Measurements from ENCODE around the gene CIB4. TPM values are rescaled to one million over a fixed set of nuclear protein-coding genes. Genes with fewer than 3 reads are reported as not detected.

Gene CIB4
- total and polyA plus RNA-seq, 2 donors (not counting 1 experiment from before 2014, with no cell fraction given), result not detected

DNA sequence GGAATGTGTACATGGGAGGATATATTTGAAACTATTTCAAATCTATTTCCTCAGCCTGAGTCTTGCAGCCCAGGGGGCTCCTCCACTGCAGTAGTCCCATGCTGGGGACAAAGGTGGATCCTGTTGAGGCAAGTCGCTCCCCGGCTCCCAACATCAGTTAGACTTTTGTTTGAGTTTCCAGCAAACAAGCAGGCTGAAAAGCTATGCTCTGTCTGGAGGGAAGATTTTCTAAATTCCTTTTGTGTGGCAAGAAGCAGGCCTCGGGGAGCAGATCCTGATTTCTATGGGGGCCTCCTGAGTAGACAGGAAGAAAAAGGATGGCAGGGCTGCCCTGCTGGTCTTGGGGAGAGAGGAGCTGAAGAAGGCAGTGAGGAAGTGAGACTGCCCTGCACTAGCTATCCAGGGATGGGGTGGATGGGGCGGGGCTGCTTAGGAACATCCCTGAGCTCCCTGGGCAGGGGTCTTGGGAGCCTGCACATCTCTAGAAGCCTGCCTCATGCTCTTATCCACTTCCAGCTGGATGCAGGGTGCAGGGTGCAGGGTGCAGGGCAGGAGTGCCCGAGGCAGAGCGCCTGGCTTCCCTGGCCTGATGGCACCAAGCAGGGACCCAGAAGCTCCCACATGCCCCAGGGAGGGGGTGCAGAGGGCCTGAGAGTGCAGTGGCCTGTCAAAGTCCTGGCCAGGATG, 6.0 kb upstream of the CIB4 start:
- Histone ChIP-seq H3K4me1 (ENCODE audit: control insufficient read depth in 2 of 2, insufficient read depth in 2 of 2, low read length in 2 of 2) (no peaks in the 10 kb centered on the region), H3K27ac (ENCODE audit: low read length in 2 of 2) (no peak overlapping the region), H3K4me2 (replicated peaks; ENCODE audit: low read depth, low read length, poor library complexity, severe bottlenecking) (no peak overlapping the region), H3K4me3 (ENCODE audit: control extremely low read depth in 1 of 5, extremely low read depth in 1 of 5, insufficient read depth in 1 of 5, low read depth in 2 of 5, low read length in 4 of 5) (no peak overlapping the region), H3K79me2 (ENCODE audit: control insufficient read depth, insufficient read depth, low read length) (no peaks in the 10 kb centered on the region), H3K27me3 (replicated peaks in 1 of 4; ENCODE audit: control extremely low read depth in 1 of 4, control insufficient read depth in 3 of 4, insufficient read depth in 4 of 4, low read length in 3 of 4) (peaks cover 0 to 3% (median 0%) of the 10 kb centered on the region in 4 experiments), H3K36me3 (replicated peaks in 1 of 2; ENCODE audit: control extremely low read depth in 1 of 2, control insufficient read depth in 1 of 2, extremely low read depth in 1 of 2, insufficient read depth in 2 of 2, low read length in 1 of 2) (no peaks in the 10 kb centered on the region), H3K9me3 (ENCODE audit: control extremely low read depth in 1 of 3, control insufficient read depth in 2 of 3, insufficient read depth in 1 of 3, low read length in 2 of 3) (no peaks in the 10 kb centered on the region), H4K20me1 (ENCODE audit: control insufficient read depth, insufficient read depth, low read length, poor library complexity, severe bottlenecking) (no peaks in the 10 kb centered on the region), H3K9ac (ENCODE audit: low read length) (no peak overlapping the region), H2AFZ (ENCODE audit: insufficient read depth, low read depth, low read length, poor library complexity, severe bottlenecking) (no peak overlapping the region)
- no peak overlapping the region for H3K4me3 Mint-ChIP-seq
- no peak for TF ChIP-seq EZH2 (IDR thresholded peaks at IDR 0.05; ENCODE audit: borderline replicate concordance, insufficient read depth, low read depth, low read length, poor library complexity, severe bottlenecking)
- TF ChIP-seq, protein P1, sequence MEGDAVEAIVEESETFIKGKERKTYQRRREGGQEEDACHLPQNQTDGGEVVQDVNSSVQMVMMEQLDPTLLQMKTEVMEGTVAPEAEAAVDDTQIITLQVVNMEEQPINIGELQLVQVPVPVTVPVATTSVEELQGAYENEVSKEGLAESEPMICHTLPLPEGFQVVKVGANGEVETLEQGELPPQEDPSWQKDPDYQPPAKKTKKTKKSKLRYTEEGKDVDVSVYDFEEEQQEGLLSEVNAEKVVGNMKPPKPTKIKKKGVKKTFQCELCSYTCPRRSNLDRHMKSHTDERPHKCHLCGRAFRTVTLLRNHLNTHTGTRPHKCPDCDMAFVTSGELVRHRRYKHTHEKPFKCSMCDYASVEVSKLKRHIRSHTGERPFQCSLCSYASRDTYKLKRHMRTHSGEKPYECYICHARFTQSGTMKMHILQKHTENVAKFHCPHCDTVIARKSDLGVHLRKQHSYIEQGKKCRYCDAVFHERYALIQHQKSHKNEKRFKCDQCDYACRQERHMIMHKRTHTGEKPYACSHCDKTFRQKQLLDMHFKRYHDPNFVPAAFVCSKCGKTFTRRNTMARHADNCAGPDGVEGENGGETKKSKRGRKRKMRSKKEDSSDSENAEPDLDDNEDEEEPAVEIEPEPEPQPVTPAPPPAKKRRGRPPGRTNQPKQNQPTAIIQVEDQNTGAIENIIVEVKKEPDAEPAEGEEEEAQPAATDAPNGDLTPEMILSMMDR (IDR thresholded peaks at IDR 0.05), result no peak
- WGBS (ENCODE audit: insufficient coverage), result 92% methylated on average over 6 of the region's 6 CpGs
- no peaks in the 10 kb centered on the region for H3K4me1 Mint-ChIP-seq
- ChIA-PET CTCF (no interaction called here), POLR2A (no interaction called here)
- ATAC-seq (ENCODE audit: low read depth), result no peak
- H3K27ac Mint-ChIP-seq, result no peak overlapping the region
- H3K27me3 Mint-ChIP-seq, result peaks cover 41% of the 10 kb centered on the region
- intact Hi-C loops (cut with micrococcal nuclease), result no loop called here
- no peaks in the 10 kb centered on the region for H3K9me3 Mint-ChIP-seq (ENCODE audit: insufficient read depth)
- DNase-seq, result no peak

DNA sequence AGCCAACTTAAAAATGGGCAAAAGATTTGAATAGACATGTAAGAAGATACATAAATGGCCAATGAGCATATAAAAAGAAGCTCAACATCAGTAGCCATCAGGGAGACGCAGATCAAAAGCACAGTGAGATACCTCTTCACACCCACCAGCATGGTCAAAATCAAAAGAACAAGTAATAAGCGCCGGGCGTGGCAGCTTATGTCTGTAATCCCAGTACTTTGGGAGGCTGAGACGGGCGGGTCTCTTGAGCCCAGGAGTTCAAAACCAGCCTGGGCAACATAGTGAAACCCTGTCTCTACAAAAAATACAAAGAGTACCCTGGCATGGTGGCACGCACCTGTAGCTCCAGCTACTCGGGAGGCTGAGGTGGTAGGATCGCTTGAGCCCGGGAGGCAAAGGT, 4.6 kb upstream of the CIB4 start:
- DNase-seq (no peak), ATAC-seq (ENCODE audit: low read depth) (no peak)
- ChIA-PET CTCF (no interaction called here), POLR2A (no interaction called here)
- H3K79me2 ChIP-seq (ENCODE audit: control insufficient read depth, insufficient read depth, low read length), result no peaks in the 10 kb centered on the region
- H3K27me3 ChIP-seq (replicated peaks in 1 of 4; ENCODE audit: control extremely low read depth in 1 of 4, control insufficient read depth in 3 of 4, insufficient read depth in 4 of 4, low read length in 3 of 4), result peaks cover 0 to 3% (median 0%) of the 10 kb centered on the region in 4 experiments
- intact Hi-C loops (cut with micrococcal nuclease), result no loop called here
- H2AFZ ChIP-seq (ENCODE audit: insufficient read depth, low read depth, low read length, poor library complexity, severe bottlenecking), result no peak overlapping the region
- TF ChIP-seq EZH2 (IDR thresholded peaks at IDR 0.05; ENCODE audit: borderline replicate concordance, insufficient read depth, low read depth, low read length, poor library complexity, severe bottlenecking), result no peak
- 95% methylated on average over 9 of the region's 10 CpGs for WGBS (ENCODE audit: insufficient coverage)
- H3K36me3 ChIP-seq (replicated peaks in 1 of 2; ENCODE audit: control extremely low read depth in 1 of 2, control insufficient read depth in 1 of 2, extremely low read depth in 1 of 2, insufficient read depth in 2 of 2, low read length in 1 of 2), result no peaks in the 10 kb centered on the region
- H3K4me1 ChIP-seq (ENCODE audit: control insufficient read depth in 2 of 2, insufficient read depth in 2 of 2, low read length in 2 of 2), result no peaks in the 10 kb centered on the region
- Mint-ChIP-seq H3K4me1 (no peaks in the 10 kb centered on the region), H3K4me3 (no peak overlapping the region), H3K9me3 (ENCODE audit: insufficient read depth) (no peaks in the 10 kb centered on the region), H3K27me3 (peaks cover 47% of the 10 kb centered on the region), H3K27ac (no peak overlapping the region)
- no peaks in the 10 kb centered on the region for H3K9me3 ChIP-seq (ENCODE audit: control extremely low read depth in 1 of 3, control insufficient read depth in 2 of 3, insufficient read depth in 1 of 3, low read length in 2 of 3)
- no peaks in the 10 kb centered on the region for H4K20me1 ChIP-seq (ENCODE audit: control insufficient read depth, insufficient read depth, low read length, poor library complexity, severe bottlenecking)
- H3K4me3 ChIP-seq (ENCODE audit: control extremely low read depth in 1 of 5, extremely low read depth in 1 of 5, insufficient read depth in 1 of 5, low read depth in 2 of 5, low read length in 4 of 5), result no peak overlapping the region
- no peak overlapping the region for H3K9ac ChIP-seq (ENCODE audit: low read length)
- H3K4me2 ChIP-seq (replicated peaks; ENCODE audit: low read depth, low read length, poor library complexity, severe bottlenecking), result no peak overlapping the region
- no peak overlapping the region for H3K27ac ChIP-seq (ENCODE audit: low read length in 2 of 2)

Measured in B cell (primary cell).